OCI-LY3 (cell line): ENCODE measurements around the gene SLC22A2.
"Not testable (repeated sequence)": the region's sequence is repeated elsewhere in the genome, so short reads cannot be mapped to it uniquely, and the experiment has no call there.

Source experiments
- EZH2phosphoT487 ChIP-seq: fragments of 200-600 bp; shearing (Covaris generic); IDR thresholded peaks from 2 replicates; pipeline ENCODE4 v1.6.1; 2018; ENCODE audit warnings: antibody characterized with exemption, mixed run types, low read depth
- TF ChIP-seq, protein P1 (sequence below): fragments of 200-600, 300-600 bp; sonication (generic); IDR thresholded peaks from 2 replicates; pipeline ENCODE4 v1.5.1; 2014; ENCODE audit warnings: antibody characterized with exemption, low read length, low read depth

DNA sequence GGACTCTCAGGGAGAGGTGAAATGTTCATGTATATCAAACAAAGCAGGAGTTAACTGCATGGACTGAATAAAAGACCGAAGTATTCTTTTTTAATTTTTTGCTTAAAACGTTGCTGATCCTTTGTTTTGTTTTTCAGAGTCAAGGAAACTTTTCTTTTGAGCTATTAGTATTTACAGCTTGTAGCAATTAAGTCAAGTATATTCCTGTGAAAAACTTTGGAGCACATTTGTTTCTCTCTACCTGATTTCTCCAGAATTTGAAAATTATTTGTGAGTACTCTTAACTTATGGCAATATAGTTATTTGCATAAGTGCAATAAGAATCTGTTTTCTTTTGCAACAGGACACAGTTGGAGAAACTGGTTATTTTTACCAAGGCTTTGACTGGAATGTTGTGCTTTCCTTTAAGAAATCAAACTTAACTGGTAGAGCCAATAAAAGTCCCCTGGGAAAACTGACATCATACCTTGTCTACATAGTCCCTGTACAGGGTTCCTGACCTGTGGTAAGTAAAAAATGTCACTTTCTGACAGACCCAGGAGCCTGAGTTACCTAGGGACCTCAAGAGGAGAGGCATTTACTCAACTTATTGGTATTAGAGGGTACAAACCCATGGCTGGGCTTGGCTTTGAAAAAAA is 22.3 kb downstream of the SLC22A2 start:
- TF ChIP-seq, protein P1, sequence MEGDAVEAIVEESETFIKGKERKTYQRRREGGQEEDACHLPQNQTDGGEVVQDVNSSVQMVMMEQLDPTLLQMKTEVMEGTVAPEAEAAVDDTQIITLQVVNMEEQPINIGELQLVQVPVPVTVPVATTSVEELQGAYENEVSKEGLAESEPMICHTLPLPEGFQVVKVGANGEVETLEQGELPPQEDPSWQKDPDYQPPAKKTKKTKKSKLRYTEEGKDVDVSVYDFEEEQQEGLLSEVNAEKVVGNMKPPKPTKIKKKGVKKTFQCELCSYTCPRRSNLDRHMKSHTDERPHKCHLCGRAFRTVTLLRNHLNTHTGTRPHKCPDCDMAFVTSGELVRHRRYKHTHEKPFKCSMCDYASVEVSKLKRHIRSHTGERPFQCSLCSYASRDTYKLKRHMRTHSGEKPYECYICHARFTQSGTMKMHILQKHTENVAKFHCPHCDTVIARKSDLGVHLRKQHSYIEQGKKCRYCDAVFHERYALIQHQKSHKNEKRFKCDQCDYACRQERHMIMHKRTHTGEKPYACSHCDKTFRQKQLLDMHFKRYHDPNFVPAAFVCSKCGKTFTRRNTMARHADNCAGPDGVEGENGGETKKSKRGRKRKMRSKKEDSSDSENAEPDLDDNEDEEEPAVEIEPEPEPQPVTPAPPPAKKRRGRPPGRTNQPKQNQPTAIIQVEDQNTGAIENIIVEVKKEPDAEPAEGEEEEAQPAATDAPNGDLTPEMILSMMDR = not testable (repeated sequence)
- TF ChIP-seq EZH2phosphoT487 = not testable (repeated sequence)
